ENCODE data around the gene OR51T1.

The OR51T1 gene

GRCh38 chr11:4891996-4892640 lies 10.4 kb downstream of the OR51T1 start:
- Mint-ChIP-seq H3K27ac (no peak overlapping the region), H3K4me3 (no peak overlapping the region), H3K4me1 (no peaks in the 10 kb centered on the region), H3K27me3 (peaks cover 8% of the 10 kb centered on the region), H3K9me3 (peaks cover 5 to 7% of the 10 kb centered on the region in 2 donors)
- DNase-seq (no peak), ATAC-seq (no peak)

DNA sequence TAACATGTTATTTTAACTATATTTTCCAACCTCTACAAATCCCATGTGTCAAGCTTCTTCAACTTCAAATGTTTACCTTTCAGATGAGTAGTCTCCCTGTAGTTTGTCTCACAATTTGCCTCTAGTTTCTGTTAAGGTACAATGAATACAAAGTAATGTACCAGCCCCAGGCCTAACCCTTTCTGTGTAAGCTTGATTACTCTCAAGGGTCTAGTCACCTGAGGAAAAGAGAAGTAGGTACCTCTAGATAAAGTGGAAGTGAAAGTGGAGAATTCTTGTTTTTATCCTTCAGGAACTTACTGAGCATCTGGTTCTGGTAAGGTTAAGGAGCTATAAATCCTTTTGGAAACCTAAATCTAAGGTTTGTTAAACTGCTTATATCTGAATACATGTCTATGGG lies 21.8 kb downstream of the OR51T1 start, which contains the start of gene OR51A7:
Gene OR51A7, plus strand, starts transcription at position 300 of the 400 bp plus-strand sequence. CDS start 3,587 bp downstream, outside the sequence.
- ATAC-seq: no peak
- Mint-ChIP-seq H3K4me3 (no peak within 1 kb of the TSS), H3K27me3 (peaks cover 11% of the 10 kb centered on the region), H3K27ac (no peak within 1 kb of the TSS), H3K4me1 (no peaks in the 10 kb centered on the region), H3K9me3 (peaks cover 0 to under 1% of the 10 kb centered on the region in 2 donors)
- DNase-seq: no peak

GRCh38 chr11:4916581-4916980 lies 34.9 kb downstream of the OR51T1 start:
- DNase-seq: no peak
- Mint-ChIP-seq H3K4me1 (no peaks in the 10 kb centered on the region), H3K27me3 (peaks cover 5% of the 10 kb centered on the region), H3K4me3 (no peak overlapping the region), H3K27ac (no peak overlapping the region), H3K9me3 (peaks cover 0 to 7% of the 10 kb centered on the region in 2 donors)
- ATAC-seq: no peak

GRCh38 chr11:4919250-4919649 lies 37.5 kb downstream of the OR51T1 start, which contains the start of gene OR51G2:
OR51G2 (minus strand) TSS chr11:4919350; CDS start chr11:4915663, 3,687 bp downstream.
- H3K4me1 Mint-ChIP-seq: no peaks in the 10 kb centered on the region
- DNase-seq: no peak

GRCh38 chr11:4921796-4922195 lies 40.1 kb downstream of the OR51T1 start:
- no peaks in the 10 kb centered on the region for H3K9me3 Mint-ChIP-seq

More at GRCh38 chr11:4919250-4919649, 37.5 kb downstream of the OR51T1 start, which contains the start of gene OR51G2:
- H3K4me3 Mint-ChIP-seq: no peak within 1 kb of the TSS
- peaks cover 0 to 7% of the 10 kb centered on the region in 2 donors for H3K9me3 Mint-ChIP-seq
- no peak for ATAC-seq
- H3K27me3 Mint-ChIP-seq: no peaks in the 10 kb centered on the region
- H3K27ac Mint-ChIP-seq: no peak within 1 kb of the TSS

GRCh38 chr11:4922304-4922703 lies 40.6 kb downstream of the OR51T1 start:
- H3K4me1 Mint-ChIP-seq: no peaks in the 10 kb centered on the region
- H3K27me3 Mint-ChIP-seq: no peaks in the 10 kb centered on the region
- ATAC-seq: no peak

More at GRCh38 chr11:4921796-4922195, 40.1 kb downstream of the OR51T1 start:
- H3K4me3 Mint-ChIP-seq: no peak overlapping the region
- H3K27ac Mint-ChIP-seq: no peak overlapping the region
- no peak for DNase-seq
- H3K27me3 Mint-ChIP-seq: no peaks in the 10 kb centered on the region
- no peaks in the 10 kb centered on the region for H3K4me1 Mint-ChIP-seq
- no peak for ATAC-seq

GRCh38 chr11:4924239-4924638 lies 42.5 kb downstream of the OR51T1 start, which contains the start of gene OR51G1:
OR51G1 (minus strand) TSS chr11:4924339; CDS start chr11:4924339, 0 bp downstream.
- H3K27me3 Mint-ChIP-seq: no peaks in the 10 kb centered on the region
- no peak within 1 kb of the TSS for H3K27ac Mint-ChIP-seq
- no peak for DNase-seq
- H3K4me3 Mint-ChIP-seq: no peak within 1 kb of the TSS
- no peaks in the 10 kb centered on the region for H3K9me3 Mint-ChIP-seq
- no peak for ATAC-seq
- no peaks in the 10 kb centered on the region for H3K4me1 Mint-ChIP-seq

More at GRCh38 chr11:4922304-4922703, 40.6 kb downstream of the OR51T1 start:
- H3K27ac Mint-ChIP-seq: no peak overlapping the region
- no peak overlapping the region for H3K4me3 Mint-ChIP-seq
- DNase-seq: no peak
- no peaks in the 10 kb centered on the region for H3K9me3 Mint-ChIP-seq

GRCh38 chr11:4926608-4927007 lies 44.9 kb downstream of the OR51T1 start:
- Mint-ChIP-seq H3K4me3 (no peak overlapping the region), H3K27ac (no peak overlapping the region), H3K27me3 (no peaks in the 10 kb centered on the region), H3K9me3 (no peaks in the 10 kb centered on the region), H3K4me1 (no peaks in the 10 kb centered on the region)
- DNase-seq: no peak
- no peak for ATAC-seq

Measured in stimulated activated naive CD8-positive, alpha-beta T cell treated with anti-CD3 and anti-CD28 coated beads, Interleukin-15, amount 100 ng/mL, for 72 hours (primary cell).